ENCODE data around the gene PCDH8. TPM values are rescaled to one million over a fixed set of nuclear protein-coding genes. Genes with fewer than 3 reads are reported as not detected.

Gene PCDH8
- total and polyA plus RNA-seq, 2 of the 13 experiments (the other 11 are each of a cell fraction or from before 2014, with no cell fraction given), result not detected

DNA sequence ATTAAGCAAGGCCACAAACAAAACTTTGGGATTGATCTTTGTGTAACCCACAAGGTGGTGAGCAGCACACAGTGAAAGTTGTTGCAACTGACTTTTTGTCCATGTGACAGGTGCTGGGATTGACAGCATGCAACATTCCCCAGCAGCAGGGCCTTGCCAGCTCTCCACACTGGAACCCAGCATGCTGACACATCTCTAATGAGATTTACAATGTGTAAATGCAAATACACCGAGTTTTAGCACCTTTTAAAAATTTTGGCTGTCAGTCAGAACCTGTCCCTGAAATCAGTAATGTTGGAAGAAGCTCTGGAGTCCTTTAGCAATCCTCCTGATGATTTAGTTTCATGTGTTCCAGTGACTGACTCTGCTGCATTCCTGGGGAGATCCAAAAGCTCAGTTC, 16.5 kb upstream of the PCDH8 start:
- Histone ChIP-seq H2AFZ (ENCODE audit: low read length) (no peak overlapping the region), H3K9ac (ENCODE audit: insufficient read depth, low read depth, low read length) (no peak overlapping the region), H3K4me3 (replicated peaks in 1 of 3; ENCODE audit: insufficient read depth in 1 of 3, low read depth in 2 of 3, low read length in 3 of 3) (no peak overlapping the region), H3K79me2 (ENCODE audit: insufficient read depth, low read length) (no peaks in the 10 kb centered on the region), H3K27me3 (ENCODE audit: control insufficient read depth in 1 of 2, insufficient read depth in 2 of 2, low read length in 2 of 2) (no peaks in the 10 kb centered on the region; a peak in 2 of 5 replicates), H4K20me1 (ENCODE audit: insufficient read depth, low read length) (no peaks in the 10 kb centered on the region), H3K4me2 (ENCODE audit: low read depth, low read length) (no peak overlapping the region), H3K9me3 (ENCODE audit: low read length) (no peaks in the 10 kb centered on the region), H3K27ac (ENCODE audit: extremely low read length, insufficient read depth, low read length) (no peak overlapping the region), H3K36me3 (replicated peaks in 1 of 2; ENCODE audit: control insufficient read depth in 1 of 2, insufficient read depth in 2 of 2, low read length in 2 of 2) (no peaks in the 10 kb centered on the region), H3K4me1 (ENCODE audit: insufficient read depth, low read length) (no peaks in the 10 kb centered on the region)
- ATAC-seq (no peak), DNase-seq (ENCODE audit: low spot score) (no peak), FAIRE-seq (no peak)
- no peak for TF ChIP-seq ZNF850 (CRISPR knock-in tag; conservative IDR thresholded peaks at IDR 0.05)
- no peak for TF ChIP-seq BHLHE40 (IDR thresholded peaks at IDR 0.05; ENCODE audit: low read length)
- TF ChIP-seq ZNF678 (CRISPR knock-in tag; IDR thresholded peaks at IDR 0.05), result no peak
- TF ChIP-seq, protein P1, sequence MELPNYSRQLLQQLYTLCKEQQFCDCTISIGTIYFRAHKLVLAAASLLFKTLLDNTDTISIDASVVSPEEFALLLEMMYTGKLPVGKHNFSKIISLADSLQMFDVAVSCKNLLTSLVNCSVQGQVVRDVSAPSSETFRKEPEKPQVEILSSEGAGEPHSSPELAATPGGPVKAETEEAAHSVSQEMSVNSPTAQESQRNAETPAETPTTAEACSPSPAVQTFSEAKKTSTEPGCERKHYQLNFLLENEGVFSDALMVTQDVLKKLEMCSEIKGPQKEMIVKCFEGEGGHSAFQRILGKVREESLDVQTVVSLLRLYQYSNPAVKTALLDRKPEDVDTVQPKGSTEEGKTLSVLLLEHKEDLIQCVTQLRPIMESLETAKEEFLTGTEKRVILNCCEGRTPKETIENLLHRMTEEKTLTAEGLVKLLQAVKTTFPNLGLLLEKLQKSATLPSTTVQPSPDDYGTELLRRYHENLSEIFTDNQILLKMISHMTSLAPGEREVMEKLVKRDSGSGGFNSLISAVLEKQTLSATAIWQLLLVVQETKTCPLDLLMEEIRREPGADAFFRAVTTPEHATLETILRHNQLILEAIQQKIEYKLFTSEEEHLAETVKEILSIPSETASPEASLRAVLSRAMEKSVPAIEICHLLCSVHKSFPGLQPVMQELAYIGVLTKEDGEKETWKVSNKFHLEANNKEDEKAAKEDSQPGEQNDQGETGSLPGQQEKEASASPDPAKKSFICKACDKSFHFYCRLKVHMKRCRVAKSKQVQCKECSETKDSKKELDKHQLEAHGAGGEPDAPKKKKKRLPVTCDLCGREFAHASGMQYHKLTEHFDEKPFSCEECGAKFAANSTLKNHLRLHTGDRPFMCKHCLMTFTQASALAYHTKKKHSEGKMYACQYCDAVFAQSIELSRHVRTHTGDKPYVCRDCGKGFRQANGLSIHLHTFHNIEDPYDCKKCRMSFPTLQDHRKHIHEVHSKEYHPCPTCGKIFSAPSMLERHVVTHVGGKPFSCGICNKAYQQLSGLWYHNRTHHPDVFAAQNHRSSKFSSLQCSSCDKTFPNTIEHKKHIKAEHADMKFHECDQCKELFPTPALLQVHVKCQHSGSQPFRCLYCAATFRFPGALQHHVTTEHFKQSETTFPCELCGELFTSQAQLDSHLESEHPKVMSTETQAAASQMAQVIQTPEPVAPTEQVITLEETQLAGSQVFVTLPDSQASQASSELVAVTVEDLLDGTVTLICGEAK (IDR thresholded peaks at IDR 0.05), result no peak
- TF ChIP-seq, protein P1 (CRISPR knock-in tag; IDR thresholded peaks at IDR 0.05), result no peak
- TF ChIP-seq, protein P2, sequence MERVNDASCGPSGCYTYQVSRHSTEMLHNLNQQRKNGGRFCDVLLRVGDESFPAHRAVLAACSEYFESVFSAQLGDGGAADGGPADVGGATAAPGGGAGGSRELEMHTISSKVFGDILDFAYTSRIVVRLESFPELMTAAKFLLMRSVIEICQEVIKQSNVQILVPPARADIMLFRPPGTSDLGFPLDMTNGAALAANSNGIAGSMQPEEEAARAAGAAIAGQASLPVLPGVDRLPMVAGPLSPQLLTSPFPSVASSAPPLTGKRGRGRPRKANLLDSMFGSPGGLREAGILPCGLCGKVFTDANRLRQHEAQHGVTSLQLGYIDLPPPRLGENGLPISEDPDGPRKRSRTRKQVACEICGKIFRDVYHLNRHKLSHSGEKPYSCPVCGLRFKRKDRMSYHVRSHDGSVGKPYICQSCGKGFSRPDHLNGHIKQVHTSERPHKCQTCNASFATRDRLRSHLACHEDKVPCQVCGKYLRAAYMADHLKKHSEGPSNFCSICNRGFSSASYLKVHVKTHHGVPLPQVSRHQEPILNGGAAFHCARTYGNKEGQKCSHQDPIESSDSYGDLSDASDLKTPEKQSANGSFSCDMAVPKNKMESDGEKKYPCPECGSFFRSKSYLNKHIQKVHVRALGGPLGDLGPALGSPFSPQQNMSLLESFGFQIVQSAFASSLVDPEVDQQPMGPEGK (CRISPR knock-in tag; IDR thresholded peaks at IDR 0.05), result no peak
- no peak for TF ChIP-seq ZNF335 (CRISPR knock-in tag; IDR thresholded peaks at IDR 0.05)
- TF ChIP-seq ZNF17 (CRISPR knock-in tag; IDR thresholded peaks at IDR 0.05), result no peak
- TF ChIP-seq RFX1 (IDR thresholded peaks at IDR 0.05), result no peak
- TF ChIP-seq PTBP1 (IDR thresholded peaks at IDR 0.05; ENCODE audit: low read depth, low read length, poor library complexity, severe bottlenecking), result no peak
- TF ChIP-seq, protein P3, sequence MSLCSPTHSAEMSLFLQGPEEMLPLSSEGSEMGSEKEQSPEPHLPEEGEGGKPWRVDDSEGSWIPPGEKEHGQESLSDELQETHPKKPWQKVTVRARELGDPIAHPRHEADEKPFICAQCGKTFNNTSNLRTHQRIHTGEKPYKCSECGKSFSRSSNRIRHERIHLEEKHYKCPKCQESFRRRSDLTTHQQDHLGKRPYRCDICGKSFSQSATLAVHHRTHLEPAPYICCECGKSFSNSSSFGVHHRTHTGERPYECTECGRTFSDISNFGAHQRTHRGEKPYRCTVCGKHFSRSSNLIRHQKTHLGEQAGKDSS (CRISPR knock-in tag; IDR thresholded peaks at IDR 0.05; ENCODE audit: borderline replicate concordance, low read depth), result no peak
- TF ChIP-seq KDM2A (CRISPR knock-in tag; IDR thresholded peaks at IDR 0.05; ENCODE audit: borderline replicate concordance, low read depth), result no peak
- TF ChIP-seq, protein P4, sequence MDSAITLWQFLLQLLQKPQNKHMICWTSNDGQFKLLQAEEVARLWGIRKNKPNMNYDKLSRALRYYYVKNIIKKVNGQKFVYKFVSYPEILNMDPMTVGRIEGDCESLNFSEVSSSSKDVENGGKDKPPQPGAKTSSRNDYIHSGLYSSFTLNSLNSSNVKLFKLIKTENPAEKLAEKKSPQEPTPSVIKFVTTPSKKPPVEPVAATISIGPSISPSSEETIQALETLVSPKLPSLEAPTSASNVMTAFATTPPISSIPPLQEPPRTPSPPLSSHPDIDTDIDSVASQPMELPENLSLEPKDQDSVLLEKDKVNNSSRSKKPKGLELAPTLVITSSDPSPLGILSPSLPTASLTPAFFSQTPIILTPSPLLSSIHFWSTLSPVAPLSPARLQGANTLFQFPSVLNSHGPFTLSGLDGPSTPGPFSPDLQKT (CRISPR knock-in tag; IDR thresholded peaks at IDR 0.05; ENCODE audit: borderline replicate concordance), result no peak
- intact Hi-C loops (cut with micrococcal nuclease; ENCODE audit: unreplicated experiment) (no loop called here), in situ Hi-C loops (cut with HindIII; ENCODE audit: extremely low pct_ligation_motif_present, low pct_unique_long_range_greater_than_20kb) (no loop called here)
- POLR2A ChIA-PET, result no interaction called here
- CTCF ChIA-PET (ENCODE audit: low intra/inter-chr PET ratio, low total read pairs), result no interaction called here
- no TSS peak for BruUV-seq (replicated peaks)
- WGBS (ENCODE audit: low lambda C conversion rate), result 0% methylated on average over 1 of the region's 1 CpG
